Measurements from ENCODE around the gene KCNA5.

DNA sequence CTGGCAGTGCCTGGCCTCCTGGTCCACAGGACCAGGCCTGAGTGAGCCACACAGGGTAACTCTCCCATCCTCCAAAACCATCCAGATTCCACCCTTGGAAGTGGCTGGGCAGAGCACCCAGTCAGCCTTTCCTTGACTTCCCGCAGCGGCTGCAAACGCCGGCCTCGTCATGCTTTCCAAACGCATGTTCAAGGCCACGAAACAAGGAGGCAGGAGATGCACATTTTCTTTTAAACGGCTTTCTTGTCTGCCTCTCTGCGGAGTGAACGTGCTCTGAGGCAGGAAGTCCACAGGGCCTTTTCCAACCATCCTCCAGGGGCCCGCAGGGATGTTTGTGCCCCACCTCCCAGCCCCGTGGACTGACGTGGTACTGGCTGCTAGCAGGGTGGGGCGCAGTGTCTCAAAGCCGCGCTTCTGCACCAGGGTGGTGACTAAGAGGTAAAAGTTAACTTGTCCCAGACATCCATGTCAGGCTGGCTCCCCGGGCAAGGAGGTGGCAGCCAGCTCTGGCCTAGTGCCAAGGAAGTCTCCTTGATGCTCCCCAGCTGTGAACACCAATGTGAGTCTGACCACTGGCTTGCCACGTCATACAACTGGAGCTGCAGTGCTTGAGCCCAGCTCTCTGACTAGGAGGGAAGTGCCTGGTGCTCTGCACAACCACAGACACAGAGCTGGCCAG is 45.0 kb downstream of the KCNA5 start:
- TF ChIP-seq, protein P1, sequence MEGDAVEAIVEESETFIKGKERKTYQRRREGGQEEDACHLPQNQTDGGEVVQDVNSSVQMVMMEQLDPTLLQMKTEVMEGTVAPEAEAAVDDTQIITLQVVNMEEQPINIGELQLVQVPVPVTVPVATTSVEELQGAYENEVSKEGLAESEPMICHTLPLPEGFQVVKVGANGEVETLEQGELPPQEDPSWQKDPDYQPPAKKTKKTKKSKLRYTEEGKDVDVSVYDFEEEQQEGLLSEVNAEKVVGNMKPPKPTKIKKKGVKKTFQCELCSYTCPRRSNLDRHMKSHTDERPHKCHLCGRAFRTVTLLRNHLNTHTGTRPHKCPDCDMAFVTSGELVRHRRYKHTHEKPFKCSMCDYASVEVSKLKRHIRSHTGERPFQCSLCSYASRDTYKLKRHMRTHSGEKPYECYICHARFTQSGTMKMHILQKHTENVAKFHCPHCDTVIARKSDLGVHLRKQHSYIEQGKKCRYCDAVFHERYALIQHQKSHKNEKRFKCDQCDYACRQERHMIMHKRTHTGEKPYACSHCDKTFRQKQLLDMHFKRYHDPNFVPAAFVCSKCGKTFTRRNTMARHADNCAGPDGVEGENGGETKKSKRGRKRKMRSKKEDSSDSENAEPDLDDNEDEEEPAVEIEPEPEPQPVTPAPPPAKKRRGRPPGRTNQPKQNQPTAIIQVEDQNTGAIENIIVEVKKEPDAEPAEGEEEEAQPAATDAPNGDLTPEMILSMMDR (IDR thresholded peaks at IDR 0.05) = no peak
- TF ChIP-seq EP300 (IDR thresholded peaks at IDR 0.05) = no peak
- no peak for TF ChIP-seq POLR2A (IDR thresholded peaks at IDR 0.05)

All from tibial nerve (tissue), 4 donors.